Stimulated activated CD4-positive, alpha-beta T cell treated with anti-CD3 and anti-CD28 coated beads, Interleukin-2, amount 100 ng/mL, for 24 hours (primary cell): ENCODE measurements around the gene TEDC1.
A peak's percentile ranks its signal among the peaks of the same experiment; 100 is the strongest.

ENCODE experiments used
- DNase-seq, 2 donors: peaks; one replicate each; pipeline ENCODE4 v3.0.0-alpha.2; 2020

Gene TEDC1

GRCh38 chr14:105490572-105491365, at the start of gene TEDC1:
Gene TEDC1, plus strand, starts transcription at chr14:105491246. Its CDS starts 130 bp downstream, at chr14:105491376.
- DNase-seq = peak; percentile 98

GRCh38 chr14:105442125-105442524, 48.9 kb upstream of the TEDC1 start:
- DNase-seq = no peak

- DNase-seq = no peak
These were observed 48.2 kb upstream of the TEDC1 start for GRCh38 chr14:105442834-105443233.

GRCh38 chr14:105444859-105445258, 46.2 kb upstream of the TEDC1 start:
- no peak for DNase-seq

- DNase-seq = no peak
These were observed 45.8 kb upstream of the TEDC1 start for GRCh38 chr14:105445290-105445689.

- DNase-seq = no peak
These were observed 44.9 kb upstream of the TEDC1 start for GRCh38 chr14:105445901-105446845.

GRCh38 chr14:105446971-105447370, 44.1 kb upstream of the TEDC1 start:
- DNase-seq = no peak

- no peak for DNase-seq
These were observed 43.1 kb upstream of the TEDC1 start for GRCh38 chr14:105447651-105448640.

GRCh38 chr14:105448706-105449111, 42.3 kb upstream of the TEDC1 start:
- DNase-seq = peak; percentile 65 to 71

GRCh38 chr14:105449276-105450122, 41.5 kb upstream of the TEDC1 start:
- DNase-seq = no peak

- no peak for DNase-seq
These were observed 40.9 kb upstream of the TEDC1 start for GRCh38 chr14:105450123-105450505.

- no peak for DNase-seq
These were observed 40.0 kb upstream of the TEDC1 start for GRCh38 chr14:105450864-105451720.

GRCh38 chr14:105452963-105453362, 38.1 kb upstream of the TEDC1 start:
- DNase-seq = no peak

GRCh38 chr14:105453847-105454246, 37.2 kb upstream of the TEDC1 start:
- DNase-seq = no peak

- DNase-seq = no peak
These were observed 35.9 kb upstream of the TEDC1 start for GRCh38 chr14:105455086-105455640.

GRCh38 chr14:105455766-105456660, 35.0 kb upstream of the TEDC1 start:
- DNase-seq = no peak

- no peak for DNase-seq
These were observed 34.1 kb upstream of the TEDC1 start for GRCh38 chr14:105456736-105457617.

GRCh38 chr14:105458010-105458409, 33.0 kb upstream of the TEDC1 start:
- no peak for DNase-seq
